Activated gamma-delta T cell (primary cell): ENCODE data around the gene DNAI7.

Experiments
- DNase-seq: peaks from one replicate; lab custom pipeline; 2025; lab: John Stamatoyannopoulos, UW

DNAI7 gene

DNA sequence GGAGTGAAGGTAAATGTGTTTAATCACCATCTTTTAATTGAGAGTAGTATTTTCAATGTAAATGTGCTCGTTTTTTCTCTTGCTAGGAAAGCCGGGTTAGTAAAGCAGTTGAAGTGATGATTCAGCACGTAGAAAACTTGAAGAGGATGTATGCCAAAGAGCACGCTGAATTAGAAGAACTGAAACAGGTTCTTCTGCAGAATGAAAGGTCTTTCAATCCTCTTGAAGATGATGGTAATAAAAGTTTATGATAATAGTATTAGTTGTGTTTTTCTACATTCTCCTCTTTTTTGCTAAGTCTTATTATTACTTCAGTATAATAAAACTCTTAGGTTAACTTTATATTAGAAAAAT, 93.9 kb downstream of the DNAI7 start:
- DNase-seq: no peak

DNA sequence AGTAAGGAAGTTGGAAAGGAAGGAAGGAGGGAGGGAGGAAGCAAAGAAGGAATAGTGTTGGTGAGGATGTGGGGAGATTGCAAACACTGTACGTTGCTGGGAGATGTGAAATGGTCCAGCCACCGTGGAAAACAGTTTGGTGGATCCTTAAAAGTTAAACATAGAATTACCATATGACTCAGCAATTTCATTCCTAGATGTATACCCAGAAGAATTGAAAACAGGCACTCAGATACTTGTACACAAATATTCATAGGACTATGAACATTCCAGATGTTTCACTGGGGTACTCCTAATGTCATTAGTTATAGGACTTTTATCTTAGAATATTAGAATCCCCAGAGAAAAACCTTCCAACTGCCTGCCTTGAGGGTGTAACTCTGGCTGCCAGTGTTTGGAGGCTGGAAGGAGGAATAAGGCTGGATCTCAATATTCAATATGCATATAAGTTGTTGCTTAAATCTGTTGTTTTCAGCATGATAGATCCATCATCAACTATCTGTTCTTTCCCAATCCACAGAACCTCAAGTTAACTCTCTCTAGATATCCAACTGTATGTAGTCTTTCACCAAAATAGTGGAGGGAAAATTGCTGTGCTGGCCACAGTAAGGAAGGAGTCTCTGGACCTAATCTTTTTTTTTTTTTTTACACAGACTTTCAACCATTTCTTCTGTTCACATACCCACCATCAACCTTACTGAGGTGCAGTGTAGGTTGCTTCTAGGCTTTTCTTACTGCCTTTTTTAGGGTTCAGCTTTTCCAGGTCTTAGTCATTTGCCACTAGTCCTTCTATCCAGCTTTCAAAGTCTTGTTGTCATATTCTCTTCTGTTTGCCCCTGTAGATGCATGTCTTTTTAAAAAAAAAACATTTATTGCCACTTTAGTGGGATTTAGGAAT, 94.5 kb downstream of the DNAI7 start:
- no peak for DNase-seq

DNA sequence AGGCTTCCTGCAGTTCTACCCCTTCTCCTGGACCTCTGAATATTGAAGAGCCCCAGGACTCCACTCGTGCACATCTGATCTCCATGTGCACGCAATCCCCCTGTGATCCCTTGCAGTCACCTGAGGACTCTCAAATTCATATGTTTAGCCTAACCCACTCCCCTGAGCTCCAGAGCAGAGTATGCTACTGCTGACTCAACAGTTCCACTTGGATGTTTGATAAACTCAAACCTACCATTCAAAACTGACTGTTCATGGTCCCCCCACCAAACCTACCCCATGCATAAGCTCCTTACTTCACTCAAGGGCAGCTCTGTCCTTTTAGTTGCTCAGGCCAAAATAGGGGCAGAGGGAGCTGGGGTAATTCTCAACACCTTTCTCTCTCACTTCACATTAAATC, 96.0 kb downstream of the DNAI7 start:
- no peak for DNase-seq

DNA sequence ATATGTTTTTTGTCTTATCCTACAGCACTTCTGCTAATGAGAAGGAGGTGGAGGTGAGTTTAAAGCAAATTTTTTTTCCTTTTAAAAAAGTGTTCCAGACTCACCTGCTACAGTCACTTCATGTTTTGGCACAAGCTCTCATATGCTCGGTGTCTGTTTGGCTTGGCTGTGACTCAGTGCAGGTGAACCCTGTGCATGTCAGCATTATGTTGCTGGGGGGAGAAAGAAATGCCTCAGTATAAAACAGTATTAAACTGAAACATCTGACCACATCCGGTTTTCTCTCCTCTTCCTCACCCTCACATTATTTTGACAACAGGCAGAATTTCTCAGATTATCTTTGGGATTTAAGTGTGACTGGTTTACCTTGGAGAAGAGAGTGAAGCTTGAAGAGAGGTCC, 105.2 kb downstream of the DNAI7 start:
- DNase-seq: no peak

DNA sequence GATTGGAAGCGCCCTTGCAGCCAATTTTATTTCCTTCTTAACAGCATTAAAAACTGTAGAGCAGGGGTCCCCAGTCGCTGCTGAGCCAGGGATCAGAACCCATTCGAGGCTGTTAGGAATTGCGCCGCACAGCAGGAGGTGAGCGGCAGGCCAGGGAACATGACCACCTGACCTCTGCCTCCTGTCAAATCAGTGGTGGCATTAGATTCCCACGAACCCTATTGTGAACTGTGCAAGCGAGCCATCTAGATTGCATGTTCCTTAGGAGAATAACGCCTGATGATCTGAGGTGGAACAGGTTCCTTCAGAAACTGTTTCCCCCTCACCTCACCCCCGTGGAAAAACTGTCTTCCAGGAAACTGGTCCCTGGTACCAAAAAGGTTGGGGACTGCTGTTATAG, 107.4 kb downstream of the DNAI7 start:
- no peak for DNase-seq

DNA sequence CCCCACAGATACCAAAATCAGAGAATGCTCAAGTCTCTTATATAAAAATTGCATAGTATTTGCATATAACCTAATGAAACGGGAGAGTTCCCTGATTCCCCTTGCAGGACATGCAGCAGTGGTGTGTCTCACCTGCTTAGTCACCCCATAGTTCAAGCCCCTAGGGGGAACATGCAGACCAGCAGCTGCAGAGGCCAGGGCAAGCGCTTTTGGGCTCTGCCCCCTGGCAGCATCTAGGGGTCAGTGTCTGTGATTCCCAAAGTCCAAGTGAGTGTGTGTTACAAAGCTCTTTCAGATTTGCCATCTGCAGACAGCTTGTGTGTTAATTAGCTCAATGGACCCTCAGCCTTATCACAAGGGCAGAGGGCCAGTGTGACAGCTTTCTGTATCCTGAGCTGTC, 110.1 kb downstream of the DNAI7 start:
- no peak for DNase-seq

DNA sequence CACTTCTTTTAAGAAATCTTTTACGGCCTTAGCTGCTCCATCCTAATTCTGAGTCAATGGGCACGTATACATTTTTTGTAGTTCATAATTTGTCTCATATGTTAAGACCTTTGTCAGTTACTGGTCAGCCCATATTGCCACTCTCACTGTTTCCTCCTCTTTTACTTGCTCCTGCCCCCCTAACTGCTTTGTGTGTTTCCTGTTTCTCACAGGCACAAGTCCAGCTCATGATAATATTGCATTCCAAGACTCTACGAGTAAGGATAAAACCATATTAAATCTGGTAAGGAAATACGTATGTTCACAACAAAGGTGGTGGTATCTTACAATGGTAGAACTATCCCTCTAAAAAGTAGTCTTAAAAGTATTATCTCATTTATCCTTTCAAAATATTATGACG, 111.7 kb downstream of the DNAI7 start:
- DNase-seq: no peak

DNA sequence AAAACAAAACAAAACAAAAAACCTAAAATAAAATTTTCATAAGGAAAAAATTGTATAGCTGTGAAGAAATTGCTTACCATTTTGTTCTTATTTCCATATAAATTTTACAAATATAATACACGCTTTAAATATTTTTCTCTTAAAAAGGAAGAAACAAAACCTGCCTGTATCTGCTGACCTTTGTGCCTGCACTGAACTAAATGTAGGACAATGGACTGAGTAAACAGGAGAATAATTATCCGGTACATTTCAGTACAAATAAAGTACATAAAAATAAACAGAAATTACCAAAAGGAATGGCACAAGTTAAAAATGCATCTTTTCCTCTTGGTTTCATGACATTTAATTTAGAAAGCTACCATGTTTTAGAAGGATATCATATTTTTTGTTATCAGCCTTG, 112.3 kb downstream of the DNAI7 start:
- no peak for DNase-seq

DNA sequence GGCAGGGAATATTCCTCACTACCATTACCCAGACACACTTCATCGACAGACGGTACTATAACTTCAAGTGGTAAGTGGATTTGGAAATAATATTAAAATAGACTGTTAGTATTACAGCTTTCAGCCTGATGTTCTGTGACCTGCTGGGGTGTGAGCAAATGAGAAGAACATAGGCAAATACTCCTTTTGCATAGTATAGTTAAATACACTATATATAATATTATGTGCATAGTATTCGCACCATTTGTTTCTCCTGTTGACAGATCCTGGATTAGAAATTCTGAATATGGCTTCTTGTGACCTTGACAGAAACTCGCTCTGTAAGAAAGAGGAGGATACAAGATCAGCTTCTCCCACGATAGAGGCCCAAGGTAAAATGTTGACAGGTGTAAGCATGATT, 115.6 kb downstream of the DNAI7 start:
- DNase-seq: no peak

DNA sequence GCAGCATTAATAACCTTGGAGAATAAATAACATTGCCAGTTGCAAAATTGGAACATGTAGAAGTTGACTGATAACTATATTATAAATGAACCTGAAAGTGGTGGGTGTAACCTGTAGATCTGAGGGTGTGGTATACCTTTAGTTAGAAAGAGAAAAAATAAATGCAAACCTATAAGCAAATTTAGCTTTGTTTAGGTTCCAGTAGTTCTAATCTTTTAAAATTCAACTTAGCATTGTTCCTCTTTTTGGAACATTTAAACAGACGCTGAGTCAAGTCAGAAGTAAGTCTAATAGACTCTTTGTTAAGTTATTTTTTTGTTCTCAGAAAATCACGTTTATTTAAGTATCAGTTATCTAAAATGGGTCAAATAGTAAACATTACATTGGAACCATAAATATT, 120.0 kb downstream of the DNAI7 start:
- no peak for DNase-seq

DNA sequence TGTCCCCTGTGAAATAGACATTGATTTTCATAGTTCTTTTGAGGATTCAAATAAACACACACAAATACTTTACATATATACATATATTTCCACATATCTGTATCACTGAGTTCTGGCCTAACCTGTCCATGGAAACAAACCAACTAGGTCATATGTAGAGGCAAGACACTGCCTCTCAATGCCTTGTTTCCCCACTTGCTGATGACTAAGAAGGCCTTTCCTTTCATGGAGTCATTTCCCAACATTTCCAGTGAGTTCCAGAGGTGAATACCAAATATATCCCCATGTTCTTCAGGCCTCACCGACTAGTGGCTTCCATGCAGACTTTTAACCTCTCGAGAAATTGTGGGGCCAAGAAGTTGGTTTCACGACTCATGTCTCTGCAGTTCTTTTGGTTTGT, 120.8 kb downstream of the DNAI7 start:
- no peak for DNase-seq

DNA sequence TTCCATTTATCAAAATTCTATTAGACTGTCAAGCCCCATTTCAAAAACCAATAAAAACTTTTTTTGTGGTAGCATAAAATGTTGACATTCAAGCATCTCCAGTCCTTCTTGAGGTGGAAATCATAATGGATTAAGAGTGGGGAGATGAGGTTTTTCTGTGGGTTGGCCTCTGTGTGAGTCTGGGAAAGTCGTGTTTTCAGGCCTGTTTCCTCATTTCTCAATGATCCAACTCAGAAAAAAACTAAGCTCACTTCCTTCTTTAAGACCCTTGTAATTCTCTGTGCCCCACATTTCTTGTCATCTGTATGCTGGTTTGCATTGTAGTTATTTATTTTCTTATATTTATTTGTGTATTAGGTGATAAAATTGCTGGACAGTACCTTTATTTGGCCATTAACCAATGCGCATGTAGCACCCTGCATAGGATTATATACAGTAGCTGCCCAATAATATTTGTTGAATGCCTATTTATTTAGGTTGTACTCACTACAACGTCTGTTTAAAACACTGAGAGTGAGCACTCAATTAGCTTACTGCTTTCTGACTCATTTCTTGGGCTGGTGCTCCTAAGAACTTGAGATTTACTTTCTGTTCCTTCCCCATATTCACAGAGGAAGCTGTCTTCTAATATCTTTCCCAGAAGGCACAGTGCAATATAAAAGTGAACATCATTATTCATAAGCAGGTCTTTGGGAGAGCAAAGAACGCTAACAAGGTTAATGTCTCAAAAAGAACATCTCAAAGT, 121.9 kb downstream of the DNAI7 start:
- DNase-seq: no peak

DNA sequence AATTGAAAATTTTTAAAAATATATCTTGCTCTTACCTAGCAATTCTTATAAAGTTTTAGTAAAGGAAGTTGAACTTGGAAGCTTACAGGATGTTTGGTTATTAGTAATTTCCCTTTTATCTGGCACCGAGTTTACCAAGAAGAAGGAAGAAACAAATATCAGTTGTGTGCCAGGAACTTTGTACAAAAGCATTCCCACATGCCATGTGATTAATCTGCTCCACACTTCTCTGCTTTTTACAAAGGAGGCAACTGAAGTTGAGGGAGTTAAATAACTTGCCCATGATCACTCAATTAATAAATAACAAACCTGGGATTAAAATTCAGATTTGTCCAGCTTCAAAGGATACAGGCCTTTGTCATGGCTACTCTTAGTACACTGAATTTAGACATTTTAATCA, 123.6 kb downstream of the DNAI7 start:
- DNase-seq: no peak

DNA sequence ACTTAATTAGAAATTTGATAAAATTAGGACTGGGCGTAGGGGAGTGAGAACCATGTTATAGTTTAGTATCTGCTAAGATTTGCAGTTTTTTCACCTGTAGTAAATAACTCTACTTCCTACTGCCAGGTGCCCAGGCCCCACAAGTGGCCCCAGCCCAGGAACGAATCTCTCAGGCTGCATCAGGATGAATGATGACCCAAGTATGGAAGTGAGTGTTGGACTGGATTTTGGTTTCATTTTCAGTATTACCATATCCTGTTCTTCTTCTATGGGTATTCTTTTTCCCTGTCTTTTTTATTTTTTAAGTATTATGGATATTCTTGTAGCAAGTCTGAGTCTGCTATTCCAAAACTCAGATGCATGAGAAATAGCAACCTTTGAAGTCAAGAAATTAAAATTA, 125.7 kb downstream of the DNAI7 start:
- no peak for DNase-seq

DNA sequence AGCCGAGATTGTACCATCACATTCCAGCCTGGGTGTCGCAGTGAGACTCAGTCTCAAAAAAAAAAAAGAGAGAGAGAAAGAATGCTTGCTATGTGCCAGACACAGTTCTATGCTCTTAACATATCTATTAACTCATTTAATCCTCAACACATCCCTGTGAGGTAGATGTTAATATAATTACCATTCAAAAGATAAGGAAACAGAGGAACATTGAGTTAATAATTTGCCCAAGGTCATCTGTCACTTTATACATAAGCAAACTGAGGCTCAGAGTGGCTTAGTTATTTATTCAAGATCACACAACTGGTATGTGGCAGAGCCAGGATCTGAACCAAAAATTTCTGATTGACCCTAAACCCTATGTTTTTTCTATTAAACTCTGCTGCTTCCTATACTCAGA, 129.9 kb downstream of the DNAI7 start:
- DNase-seq: no peak

DNA sequence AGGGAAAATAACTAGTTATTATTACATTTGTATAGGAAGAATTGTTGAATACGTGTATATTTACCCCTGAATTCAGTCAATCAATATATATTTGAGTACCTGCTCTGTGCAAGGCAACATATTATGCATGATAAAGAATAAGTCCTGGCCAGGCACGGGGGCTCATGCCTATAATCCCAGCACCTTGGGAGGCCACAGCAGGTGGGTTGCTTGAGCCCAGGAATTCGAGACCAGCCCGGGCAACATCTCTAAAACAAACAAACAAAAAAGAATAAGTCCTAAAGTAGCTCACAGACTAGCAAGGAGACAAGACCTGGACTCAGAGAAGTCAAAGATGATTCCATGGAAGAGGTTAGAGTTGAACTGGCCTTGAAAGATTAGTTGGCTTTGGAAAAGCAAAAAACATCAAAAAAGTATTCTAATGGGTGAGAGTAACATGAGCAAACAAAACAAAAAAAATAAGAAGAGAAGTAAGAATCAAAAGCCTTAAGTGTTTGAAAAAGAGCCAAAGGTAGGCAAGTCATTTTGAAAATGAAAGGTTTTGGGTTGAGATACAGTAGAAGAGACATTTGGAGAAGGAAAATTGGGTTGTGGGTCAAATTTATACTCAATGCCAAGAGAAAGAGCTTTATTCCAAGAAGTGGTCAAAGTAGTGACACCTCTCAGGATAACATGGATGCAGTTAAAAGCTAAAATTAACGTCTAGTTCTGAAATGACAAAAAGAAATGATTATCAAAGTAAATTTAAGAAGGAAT, 130.9 kb downstream of the DNAI7 start:
- DNase-seq: no peak

DNA sequence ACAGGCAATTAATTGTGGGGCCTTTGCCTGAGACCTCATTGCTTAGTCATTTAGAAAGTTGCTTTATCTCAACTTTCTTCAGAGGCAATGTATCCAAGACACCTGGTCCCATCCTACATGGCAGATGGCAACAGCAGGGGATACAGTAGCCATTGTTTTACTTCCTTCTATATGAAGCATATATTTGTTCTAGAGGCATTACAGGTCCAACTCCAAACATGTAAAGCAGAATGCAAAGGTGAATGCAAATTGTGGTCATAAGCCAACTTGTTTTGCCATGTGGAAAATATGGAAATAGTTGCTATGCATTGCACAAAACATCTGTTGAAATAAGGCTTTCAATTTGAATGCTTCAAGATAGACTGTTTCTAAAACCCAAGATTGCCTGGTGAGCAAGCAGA, 136.3 kb downstream of the DNAI7 start:
- no peak for DNase-seq
